ENCODE data around the gene ATG4C. TPM values are rescaled to one million over a fixed set of nuclear protein-coding genes. Genes with fewer than 3 reads are reported as not detected.

The ATG4C gene
- polyA plus RNA-seq, 2 of the 4 experiments (the other 2 are of a cell fraction) = 6.5 to 14.8 TPM

- no peaks in the 10 kb centered on the region for H3K9me3 ChIP-seq
- ChIA-PET CTCF (interaction anchor here (0.6 kb wide), 1 partner anchor 333 kb away, joined by 3 read pairs; no protein-coding TSS in a partner anchor), POLR2A (no interaction called here)
- no peak overlapping the region for H3K4me3 ChIP-seq
- H3K4me2 ChIP-seq = no peak overlapping the region
- no peaks in the 10 kb centered on the region for H3K4me1 ChIP-seq
- no peak overlapping the region for H3K27ac ChIP-seq
- TF ChIP-seq CEBPB (IDR thresholded peaks at IDR 0.05) (no peak), ESRRA (IDR thresholded peaks at IDR 0.05; ENCODE audit: borderline replicate concordance, low read length) (no peak), MAZ (IDR thresholded peaks at IDR 0.05; ENCODE audit: borderline replicate concordance, low read depth, low read length) (no peak), MYC (IDR thresholded peaks at IDR 0.05; ENCODE audit: borderline replicate concordance, low read length) (no peak), PBX3 (IDR thresholded peaks at IDR 0.05) (no peak), POLR2A (IDR thresholded peaks at IDR 0.05; ENCODE audit: low read length) (no peak), RCOR1 (IDR thresholded peaks at IDR 0.05; ENCODE audit: low read depth, low read length) (no peak), KDM1A (IDR thresholded peaks at IDR 0.05; ENCODE audit: low read depth) (no peak), HES2 (IDR thresholded peaks at IDR 0.05) (no peak), ZC3H11A (IDR thresholded peaks at IDR 0.05) (no peak), HOXA7 (CRISPR knock-in tag; IDR thresholded peaks at IDR 0.05) (no peak), GATA3 (IDR thresholded peaks at IDR 0.05; ENCODE audit: borderline replicate concordance) (no peak), CTCF (IDR thresholded peaks at IDR 0.05) (no peak), CHD2 (IDR thresholded peaks at IDR 0.05; ENCODE audit: low read length, partially characterized antibody) (no peak), TP53 (CRISPR knock-in tag; IDR thresholded peaks at IDR 0.05) (no peak), CHD4 (IDR thresholded peaks at IDR 0.05; ENCODE audit: borderline replicate concordance) (no peak)
- DNase-seq (ENCODE audit: low read depth in 1 of 2, low spot score in 1 of 2) (no peak), FAIRE-seq (no peak), ATAC-seq (no peak)
- 41% methylated on average over 6 of the region's 6 CpGs for WGBS (ENCODE audit: missing lambda C conversion rate)
Measured at GRCh38 chr1:62891956-62892562, 108.1 kb downstream of the ATG4C start.

GRCh38 chr1:62897788-62898187, 113.9 kb downstream of the ATG4C start:
- FAIRE-seq = no peak
- H3K4me2 ChIP-seq = no peak overlapping the region
- POLR2A ChIA-PET = no interaction called here

More at GRCh38 chr1:62897788-62898187, 113.9 kb downstream of the ATG4C start:
- H3K4me1 ChIP-seq = no peaks in the 10 kb centered on the region
- CTCF ChIA-PET = interaction anchor here (2.5 kb wide), 1 partner anchor 10 kb away, joined by 6 read pairs; no protein-coding TSS in a partner anchor
- no peaks in the 10 kb centered on the region for H3K9me3 ChIP-seq
- DNase-seq (ENCODE audit: low read depth in 1 of 2, low spot score in 1 of 2) (no peak), ATAC-seq (no peak)
- TF ChIP-seq HOXB5 (CRISPR knock-in tag; IDR thresholded peaks at IDR 0.05) (no peak), SREBF2 (IDR thresholded peaks at IDR 0.05) (no peak), E2F6 (IDR thresholded peaks at IDR 0.05; ENCODE audit: borderline replicate concordance, low read depth) (no peak), NPAS2 (CRISPR knock-in tag; IDR thresholded peaks at IDR 0.05; ENCODE audit: borderline replicate concordance) (no peak), MYC (IDR thresholded peaks at IDR 0.05; ENCODE audit: borderline replicate concordance, low read length) (no peak), HES2 (IDR thresholded peaks at IDR 0.05) (no peak), MAX (IDR thresholded peaks at IDR 0.05) (no peak), BHLHE40 (IDR thresholded peaks at IDR 0.05; ENCODE audit: low read depth, low read length) (no peak), CBX2 (IDR thresholded peaks at IDR 0.05; ENCODE audit: borderline replicate concordance, low read depth) (no peak), FOXS1 (CRISPR knock-in tag; IDR thresholded peaks at IDR 0.05) (no peak), HMGXB4 (CRISPR knock-in tag; IDR thresholded peaks at IDR 0.05; ENCODE audit: borderline replicate concordance) (no peak), CHD2 (IDR thresholded peaks at IDR 0.05; ENCODE audit: low read length, partially characterized antibody) (no peak), FOSL2 (IDR thresholded peaks at IDR 0.05) (no peak), FOSL2 (CRISPR knock-in tag; IDR thresholded peaks at IDR 0.05) (no peak), HOXB13 (CRISPR knock-in tag; IDR thresholded peaks at IDR 0.05; ENCODE audit: low read depth) (no peak), REST (IDR thresholded peaks at IDR 0.05) (no peak)
- H3K27ac ChIP-seq = no peak overlapping the region
- H3K4me3 ChIP-seq = no peak overlapping the region
